ENCODE data around the gene RCVRN.
"Not testable (repeated sequence)": the region's sequence is repeated elsewhere in the genome, so short reads cannot be mapped to it uniquely, and the experiment has no call there.

The RCVRN gene

GRCh38 chr17:9921216-9921615, 16.1 kb upstream of the RCVRN start:
- DNase-seq: not testable (repeated sequence)

- DNase-seq: no peak
Observed at GRCh38 chr17:9918804-9919352, 13.8 kb upstream of the RCVRN start.

DNA sequence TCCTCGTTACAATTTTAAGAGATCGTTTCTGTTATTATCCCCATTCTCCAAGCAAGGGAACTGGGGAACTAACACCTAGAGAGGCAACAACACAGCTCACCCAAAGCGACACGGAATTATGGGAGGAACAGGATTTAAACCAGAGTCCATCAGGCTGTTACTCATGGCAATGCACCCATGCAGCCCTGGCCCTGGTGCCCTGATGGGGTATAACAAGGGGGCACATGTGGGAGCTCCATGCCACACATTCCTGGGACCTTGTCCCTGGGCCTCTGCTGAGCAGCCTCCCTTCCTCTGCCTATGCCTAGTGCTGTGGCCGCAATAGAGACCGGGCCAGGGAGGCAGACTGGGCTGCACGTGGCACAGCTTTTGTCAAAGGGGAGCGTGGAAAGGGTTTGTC, 13.3 kb upstream of the RCVRN start:
- no peak for DNase-seq

DNA sequence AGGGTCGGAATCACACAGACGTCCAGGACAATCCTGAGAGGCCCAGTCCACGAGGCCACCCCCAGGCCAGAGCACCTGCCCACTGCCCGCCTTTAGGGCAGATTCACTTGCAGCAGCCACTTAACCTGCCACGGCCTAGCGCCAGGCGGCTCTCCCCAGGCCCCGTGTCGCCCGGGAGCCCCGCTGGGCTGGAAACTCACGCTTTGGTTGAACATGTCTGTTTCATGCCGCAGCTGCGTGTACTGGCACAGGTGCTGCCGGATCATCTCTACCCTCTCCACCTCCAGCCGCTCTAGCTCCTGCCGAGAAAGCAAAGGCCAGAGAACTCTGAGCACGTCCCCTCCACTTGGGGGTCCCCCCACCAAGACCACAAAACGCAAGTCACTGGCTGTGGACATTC, 12.7 kb upstream of the RCVRN start:
- DNase-seq: no peak

DNA sequence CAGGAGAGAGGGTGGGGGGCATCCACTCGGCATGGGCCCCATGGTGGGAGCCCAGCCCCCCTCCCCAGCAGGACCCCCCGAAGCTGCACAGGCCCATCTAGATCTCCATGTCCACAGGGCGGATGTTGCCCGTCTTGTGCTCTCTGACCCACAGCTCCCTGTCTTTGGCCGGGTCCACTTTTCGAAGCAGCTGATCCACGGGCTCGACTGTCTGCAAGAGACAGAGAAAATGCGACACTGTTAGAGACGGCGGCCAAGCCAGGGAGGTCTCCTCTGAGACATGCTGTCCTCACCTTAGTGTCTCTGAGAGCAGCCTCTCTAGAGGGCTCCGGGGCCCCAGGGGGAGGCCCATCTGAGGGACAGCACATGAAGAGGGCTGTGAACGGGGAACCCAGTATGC, 12.1 kb upstream of the RCVRN start:
- DNase-seq: no peak

DNA sequence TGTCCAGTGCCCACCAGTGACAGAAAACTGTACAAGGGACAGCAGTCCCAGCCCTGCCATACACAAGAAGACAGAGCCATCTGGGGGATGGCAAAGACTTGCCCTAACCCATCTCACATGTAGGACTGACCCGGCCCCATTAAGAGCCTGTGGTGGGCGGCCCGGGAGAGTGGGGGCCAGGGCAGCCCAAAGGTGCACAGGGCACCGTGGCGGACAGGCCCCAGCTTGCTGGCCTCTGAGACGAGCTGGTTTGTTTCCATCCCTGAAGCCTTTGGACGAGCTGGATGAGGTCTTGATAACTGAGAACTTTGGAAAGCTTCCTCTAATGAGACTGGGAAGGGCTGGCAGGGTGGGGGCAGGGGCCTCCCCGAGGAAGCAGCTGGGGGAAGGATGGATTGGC, 11.0 kb upstream of the RCVRN start:
- no peak for DNase-seq

GRCh38 chr17:9913476-9913875, 8.4 kb upstream of the RCVRN start:
- DNase-seq: no peak

GRCh38 chr17:9912121-9913099, 7.3 kb upstream of the RCVRN start:
- DNase-seq: no peak

- no peak for DNase-seq
Observed at GRCh38 chr17:9911089-9911488, 6.0 kb upstream of the RCVRN start.

DNA sequence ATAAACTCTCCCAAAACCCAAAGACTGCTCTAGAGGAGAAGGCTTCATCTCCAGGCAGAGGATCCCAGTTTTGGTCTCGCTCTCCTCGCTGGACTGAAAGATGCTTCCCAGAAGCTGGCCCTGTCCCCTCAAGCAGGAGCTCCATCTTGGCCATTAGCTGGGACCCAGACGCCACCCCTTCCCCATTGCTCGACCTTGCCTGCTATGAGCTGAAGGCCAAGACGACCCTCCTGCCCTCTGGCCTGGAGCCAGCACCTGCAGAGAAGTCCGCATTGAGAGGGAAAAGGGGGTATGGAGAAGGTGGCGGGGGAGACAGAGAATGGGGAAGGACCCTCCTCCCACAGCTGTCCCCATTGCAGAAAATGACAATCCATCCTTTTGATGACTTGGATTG, 3.6 kb upstream of the RCVRN start:
- no peak for DNase-seq

DNA sequence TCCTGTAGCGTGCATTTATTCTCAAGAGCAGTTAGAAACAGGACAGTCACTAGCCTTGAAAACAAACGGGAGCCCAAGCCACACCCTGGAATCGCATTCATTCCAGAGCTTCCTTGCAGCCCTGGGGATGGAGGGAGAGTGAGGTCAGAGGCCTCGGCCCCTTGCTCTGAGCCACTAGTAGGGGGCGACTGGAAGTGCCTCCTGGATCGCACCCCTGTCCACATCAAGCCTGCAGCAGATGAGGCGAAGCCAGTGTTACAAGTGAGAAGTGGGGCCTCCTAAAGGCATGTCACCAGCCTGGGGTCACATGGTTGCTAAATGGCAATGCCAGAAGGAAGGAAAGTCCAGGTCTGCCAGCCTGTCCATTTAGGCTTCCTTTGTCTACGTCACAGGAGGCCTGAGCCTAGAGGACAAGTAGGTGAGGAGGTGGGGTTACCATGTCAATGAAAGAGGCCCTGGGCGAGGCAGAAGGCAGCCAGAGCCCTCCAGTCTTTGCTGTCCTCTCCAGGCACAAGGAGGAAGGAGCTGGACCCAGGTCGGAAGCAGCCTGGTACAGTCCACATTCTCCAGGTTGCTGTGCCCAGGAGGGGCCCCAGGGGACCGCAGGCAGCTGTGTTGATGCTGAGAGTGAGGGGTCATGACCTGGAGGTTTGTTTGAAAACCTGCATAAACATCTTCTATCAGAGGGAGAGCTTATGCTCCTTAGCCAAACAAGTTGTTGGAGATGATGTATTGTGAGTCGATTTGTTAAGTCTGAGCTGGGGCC, 3.0 kb upstream of the RCVRN start:
- DNase-seq: no peak

DNA sequence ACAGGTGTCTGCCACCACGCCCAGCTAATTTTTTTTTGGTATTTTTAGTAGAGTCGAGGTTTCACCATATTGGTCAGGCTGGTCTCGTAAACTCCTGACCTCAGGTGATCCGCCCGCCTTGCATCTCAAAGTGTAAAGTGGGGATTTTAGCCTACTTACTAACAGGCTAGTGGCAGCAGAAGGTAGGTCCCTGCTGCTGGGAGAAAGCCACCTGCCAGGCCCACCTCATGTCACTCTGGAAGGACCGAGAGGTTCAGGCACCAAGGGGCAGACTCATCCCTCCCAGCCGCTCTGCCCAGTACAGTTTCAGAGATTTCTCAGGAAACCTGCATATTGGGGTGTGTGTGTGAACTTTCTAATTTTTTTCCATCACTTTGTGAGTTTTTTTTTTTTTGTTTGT, 2.1 kb upstream of the RCVRN start:
- DNase-seq: no peak

DNA sequence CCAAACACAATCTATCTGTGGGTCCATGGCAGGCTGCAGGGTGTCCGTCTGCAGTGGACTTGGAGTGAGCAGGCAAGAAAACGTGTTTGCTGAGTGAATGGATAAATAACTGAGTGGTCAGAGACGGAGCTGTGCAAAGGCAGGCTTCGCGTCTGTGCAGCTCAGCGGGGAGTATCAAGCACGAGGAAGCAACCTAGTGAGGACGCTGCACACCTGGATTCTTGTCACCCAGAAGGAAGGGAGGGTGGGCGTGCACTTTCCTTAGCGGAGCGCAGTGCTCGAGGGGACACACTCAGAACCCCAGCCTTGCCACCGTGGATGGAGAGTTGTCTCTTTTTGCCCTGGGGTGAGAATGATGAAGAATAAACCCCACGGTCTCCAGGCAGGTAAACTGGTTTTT, 1.5 kb upstream of the RCVRN start:
- no peak for DNase-seq

- DNase-seq: peak; percentile 57
Observed at GRCh38 chr17:9905902-9906301, 831 bp upstream of the RCVRN start.

DNA sequence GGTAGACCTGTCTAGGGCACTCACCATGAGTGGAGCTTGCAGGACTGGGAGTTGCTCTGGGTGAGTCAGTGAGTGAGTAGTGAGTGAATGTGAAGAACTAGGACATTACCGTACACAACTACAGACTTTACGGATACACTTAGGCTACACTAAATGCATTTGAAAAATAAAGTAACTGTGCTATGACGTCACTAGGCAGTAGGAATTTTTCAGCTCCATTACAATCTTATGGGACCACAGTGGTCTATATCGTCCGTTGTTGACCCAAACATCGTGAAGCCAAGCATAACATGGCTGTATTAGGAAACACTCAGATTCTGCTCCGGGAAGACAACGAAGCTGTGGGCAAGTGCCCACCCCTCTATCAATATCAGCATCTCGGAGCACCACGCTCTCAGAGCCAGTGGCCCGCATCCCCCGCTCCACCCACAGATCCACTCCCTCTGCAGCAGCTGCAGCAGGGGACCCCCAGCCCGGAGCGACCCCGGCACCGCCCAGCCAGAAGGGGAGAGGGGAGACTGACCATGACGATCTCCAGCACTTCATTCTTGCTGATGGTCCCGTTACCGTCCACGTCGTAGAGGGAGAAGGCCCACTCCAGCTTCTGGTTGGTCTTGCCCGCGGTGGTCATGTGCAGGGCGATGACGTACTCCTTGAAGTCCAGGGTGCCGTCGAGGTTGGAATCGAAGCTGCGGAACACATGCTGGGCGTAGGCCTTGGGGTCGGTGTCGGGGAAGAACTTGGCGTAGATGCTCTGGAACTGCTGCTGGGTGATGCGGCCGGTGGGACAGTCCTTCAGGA, 594 bp downstream of the RCVRN start:
- no peak for DNase-seq

DNA sequence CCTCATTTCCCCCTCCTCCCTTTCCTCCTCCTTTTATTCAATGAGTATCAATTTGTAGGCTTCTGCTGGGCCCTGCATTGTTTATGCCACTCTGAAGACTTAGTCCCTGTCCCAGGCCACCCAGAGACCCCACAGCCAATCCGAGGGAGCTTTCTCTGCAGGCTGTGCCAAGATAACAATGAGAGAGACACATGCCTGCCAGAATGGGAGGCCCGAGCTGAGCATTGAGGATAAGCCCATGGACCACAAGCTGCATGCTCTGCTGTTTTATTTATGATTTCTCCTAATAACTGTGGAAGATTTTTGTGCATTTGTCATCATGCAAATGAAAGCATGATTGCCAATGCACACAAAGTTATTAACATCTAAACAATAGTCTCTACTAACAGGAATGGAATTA, 3.0 kb downstream of the RCVRN start:
- DNase-seq: no peak

DNA sequence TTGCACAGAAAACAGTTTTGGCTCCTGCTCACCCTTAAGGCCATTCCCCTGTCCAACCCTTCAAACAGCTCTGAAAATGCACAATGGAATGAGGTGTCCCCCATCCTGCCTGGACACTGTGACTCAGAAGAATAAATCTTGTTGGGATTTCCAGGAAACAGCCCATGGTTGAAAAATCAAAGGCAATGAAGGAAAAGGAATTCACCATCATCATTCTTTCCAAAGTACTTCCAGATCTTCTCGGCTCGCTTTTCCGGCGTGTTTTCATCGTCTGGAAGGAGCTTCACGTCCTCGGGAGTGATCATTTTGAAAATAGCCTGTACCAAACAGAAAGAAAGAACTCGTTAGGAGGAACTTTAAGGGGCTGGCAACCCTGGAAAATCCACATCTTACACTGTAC, 4.3 kb downstream of the RCVRN start:
- DNase-seq: no peak

GRCh38 chr17:9900044-9900594, 5.0 kb downstream of the RCVRN start:
- no peak for DNase-seq

GRCh38 chr17:9899280-9900043, 5.6 kb downstream of the RCVRN start:
- no peak for DNase-seq

DNA sequence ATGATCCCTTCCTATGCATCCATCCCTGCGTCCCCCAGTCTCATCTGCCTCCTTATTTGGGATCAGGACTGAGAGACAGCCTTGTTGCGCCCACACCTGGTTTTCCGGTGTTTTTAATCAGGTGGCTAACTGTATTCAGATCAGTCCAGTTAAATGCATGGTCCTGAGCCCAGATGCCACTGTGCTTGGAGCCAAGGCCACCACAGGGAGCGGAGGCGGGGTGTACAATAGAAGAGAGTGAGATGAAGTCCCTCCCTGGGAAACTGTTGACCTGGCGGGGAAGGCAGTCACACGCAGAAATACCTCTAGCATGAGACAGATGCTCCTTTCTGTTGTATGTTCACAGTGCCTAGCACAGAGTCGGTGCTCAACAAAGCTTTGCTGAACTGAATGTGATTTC, 6.3 kb downstream of the RCVRN start:
- DNase-seq: no peak

DNA sequence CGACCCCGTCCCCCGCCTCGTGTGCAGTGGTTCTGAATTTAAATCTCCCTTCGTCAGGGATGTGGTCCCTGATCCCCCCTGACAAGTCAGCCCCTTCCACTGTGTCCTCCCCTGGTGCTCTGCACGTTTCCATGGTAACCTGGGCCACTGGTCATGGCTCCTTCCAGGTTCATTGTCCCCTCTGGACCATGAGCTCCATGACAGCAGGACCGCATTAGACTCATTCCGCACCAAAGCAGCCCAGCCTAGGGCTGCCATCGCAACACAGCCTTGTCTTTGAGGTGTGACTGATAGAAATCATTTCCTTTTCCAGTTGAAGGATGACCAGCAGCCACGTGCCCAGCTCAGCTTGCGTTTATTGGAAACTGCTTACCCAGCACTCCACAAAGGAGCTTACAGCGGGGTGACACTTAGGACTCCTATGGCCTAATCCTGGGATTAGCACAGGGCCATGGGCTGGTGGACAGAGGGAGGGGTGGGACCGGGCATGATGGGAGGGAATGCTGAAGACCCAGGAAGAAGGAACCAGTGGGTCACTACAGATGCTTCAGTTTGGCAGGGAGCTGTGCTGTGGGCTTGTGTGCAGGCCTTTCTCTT, 7.6 kb downstream of the RCVRN start:
- DNase-seq: no peak
